Breast epithelium (tissue), 4 donors: ENCODE data around the gene ADORA1. TPM values are rescaled to one million over a fixed set of nuclear protein-coding genes. Genes with fewer than 3 reads are reported as not detected.
A peak's percentile ranks its signal among the peaks of the same experiment; 100 is the strongest.

ENCODE experiments used
- DNase-seq, 2 donors: peaks; one replicate each; pipeline ENCODE4 v3.0.0-alpha.2; 2019; ENCODE audit warnings: low spot score in 2 of 2
- H3K27ac ChIP-seq, 2 donors: fragments of 200-600 bp; sonication (generic) in 1 of 2; one replicate each; pipeline ENCODE4 v1.5.1; 2016 to 2019; ENCODE audit warnings: mild to moderate bottlenecking in 1 of 2
- H3K27me3 ChIP-seq, 2 donors: fragments of 200-600 bp; sonication (generic) in 1 of 2; one replicate each; pipeline versions ENCODE4 v1.5.1 to v1.6.0; 2017 to 2019; ENCODE audit warnings: control low read depth in 1 of 2, mild to moderate bottlenecking in 1 of 2
- H3K36me3 ChIP-seq: fragments of 200-600 bp; one replicate; pipeline ENCODE4 v1.5.1; 2019
- H3K4me1 ChIP-seq, 2 donors: fragments of 200-600 bp; sonication (generic); one replicate each; pipeline ENCODE4 v1.5.1; 2016 to 2019; ENCODE audit warnings: control low read depth in 1 of 2
- H3K4me3 ChIP-seq, 3 donors: fragments of 200-600 bp; sonication (generic); 1 replicate in 2 of 3; 2 replicates in 1 of 3; pipeline ENCODE4 v1.5.1; 2016 to 2019; ENCODE audit warnings: mild to moderate bottlenecking in 3 of 3, moderate library complexity in 2 of 3
- H3K9me3 ChIP-seq, 2 donors: fragments of 200-600 bp; sonication (generic) in 1 of 2; one replicate each; pipeline ENCODE4 v1.5.1; 2016 to 2019; ENCODE audit warnings: control low read depth in 1 of 2
- POLR2A ChIP-seq: fragments of 450-650 bp; IDR thresholded peaks from one replicate; pipeline ENCODE4 v1.6.1; 2016; ENCODE audit warnings: antibody characterized with exemption, mild to moderate bottlenecking, moderate library complexity
- POLR2AphosphoS5 ChIP-seq, 3 donors: sonication (generic); formaldehyde crosslinking; IDR thresholded peaks; one replicate each; pipeline ENCODE4 v1.6.1; 2017; ENCODE audit warnings: antibody characterized with exemption in 3 of 3
- intact Hi-C: fragments of 100-400 bp; cut with DNase I; formaldehyde crosslinking; loops from one replicate; pipeline ENCODE4 v1.15.1; 2023; ENCODE audit warnings: low total_unique reads
- total RNA-seq, 3 donors: library from RNA; depleted of rRNA; stranded (reverse); fragments of >200 nt; gene quantifications; one replicate each; pipeline ENCODE4 v1.1.0, GENCODE V29; 2016
- TF ChIP-seq, protein P1 (sequence below), 3 donors: fragments of 450-650 bp; IDR thresholded peaks; one replicate each; pipeline ENCODE4 v1.5.1; 2016 to 2017; ENCODE audit warnings: antibody characterized with exemption in 3 of 3, mild to moderate bottlenecking in 3 of 3, moderate library complexity in 3 of 3

The ADORA1 gene
- total RNA-seq, 3 donors from 2014 or later = 0.64 to 14.5 (median 5.2) TPM

DNA sequence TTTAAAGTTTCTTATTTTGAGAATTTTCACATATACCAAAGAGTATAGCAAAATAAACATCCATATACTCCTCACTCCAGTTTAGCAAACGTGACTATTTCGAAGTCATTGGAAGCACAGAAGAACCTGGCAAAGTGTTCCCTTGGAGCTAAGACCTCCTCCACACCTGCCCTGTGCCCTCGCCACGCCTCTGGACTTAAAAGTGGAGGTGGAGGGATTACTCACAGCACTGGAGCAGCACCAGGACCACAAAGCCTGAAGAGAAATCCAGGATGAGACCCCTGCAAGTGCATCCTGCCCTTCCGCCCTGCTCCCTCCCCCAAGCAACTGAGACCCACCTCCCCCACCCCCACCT, 58.5 kb downstream of the ADORA1 start:
- Histone ChIP-seq H3K4me3 (peak overlapping the region in 2 of 3 donors; percentile 22 to 65), H3K27me3 (no peaks in the 10 kb centered on the region), H3K4me1 (peaks cover 3 to 14% of the 10 kb centered on the region in 2 donors), H3K27ac (peak overlapping the region; percentile 86 to 93), H3K9me3 (no peaks in the 10 kb centered on the region), H3K36me3 (no peaks in the 10 kb centered on the region)
- TF ChIP-seq POLR2A = no peak
- TF ChIP-seq, protein P1, sequence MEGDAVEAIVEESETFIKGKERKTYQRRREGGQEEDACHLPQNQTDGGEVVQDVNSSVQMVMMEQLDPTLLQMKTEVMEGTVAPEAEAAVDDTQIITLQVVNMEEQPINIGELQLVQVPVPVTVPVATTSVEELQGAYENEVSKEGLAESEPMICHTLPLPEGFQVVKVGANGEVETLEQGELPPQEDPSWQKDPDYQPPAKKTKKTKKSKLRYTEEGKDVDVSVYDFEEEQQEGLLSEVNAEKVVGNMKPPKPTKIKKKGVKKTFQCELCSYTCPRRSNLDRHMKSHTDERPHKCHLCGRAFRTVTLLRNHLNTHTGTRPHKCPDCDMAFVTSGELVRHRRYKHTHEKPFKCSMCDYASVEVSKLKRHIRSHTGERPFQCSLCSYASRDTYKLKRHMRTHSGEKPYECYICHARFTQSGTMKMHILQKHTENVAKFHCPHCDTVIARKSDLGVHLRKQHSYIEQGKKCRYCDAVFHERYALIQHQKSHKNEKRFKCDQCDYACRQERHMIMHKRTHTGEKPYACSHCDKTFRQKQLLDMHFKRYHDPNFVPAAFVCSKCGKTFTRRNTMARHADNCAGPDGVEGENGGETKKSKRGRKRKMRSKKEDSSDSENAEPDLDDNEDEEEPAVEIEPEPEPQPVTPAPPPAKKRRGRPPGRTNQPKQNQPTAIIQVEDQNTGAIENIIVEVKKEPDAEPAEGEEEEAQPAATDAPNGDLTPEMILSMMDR (IDR thresholded peaks at IDR 0.05) = no peak
- TF ChIP-seq POLR2AphosphoS5 (IDR thresholded peaks at IDR 0.05) = no peak
- intact Hi-C loops = no loop called here
- DNase-seq = no peak

GRCh38 chr1:203186446-203187303, 59.1 kb downstream of the ADORA1 start, which contains the start of gene CHI3L1:
CHI3L1 (minus strand) TSS chr1:203186704; CDS start chr1:203186623, 81 bp downstream.
- H3K36me3 ChIP-seq = no peaks in the 10 kb centered on the region
- TF ChIP-seq POLR2AphosphoS5 (IDR thresholded peaks at IDR 0.05) (peak in 2 of 3 donors; percentile 53 to 66), POLR2A (peak; percentile 18)
- TF ChIP-seq, protein P1 (IDR thresholded peaks at IDR 0.05) = peak in 1 of 3 donors; percentile 19
- no peaks in the 10 kb centered on the region for H3K27me3 ChIP-seq
- peak within 1 kb of the TSS in 2 of 3 donors; percentile 22 to 65 for H3K4me3 ChIP-seq
- H3K27ac ChIP-seq = peak within 1 kb of the TSS; percentile 86 to 93
- H3K4me1 ChIP-seq = peaks cover 3 to 14% of the 10 kb centered on the region in 2 donors
- H3K9me3 ChIP-seq = no peaks in the 10 kb centered on the region
- intact Hi-C loops = no loop called here
- DNase-seq = peak in 1 of 2 donors; percentile 89

GRCh38 chr1:203187304-203187685, 59.8 kb downstream of the ADORA1 start:
- intact Hi-C loops = no loop called here
- H3K27ac ChIP-seq = peak overlapping the region; percentile 86 to 93

DNA sequence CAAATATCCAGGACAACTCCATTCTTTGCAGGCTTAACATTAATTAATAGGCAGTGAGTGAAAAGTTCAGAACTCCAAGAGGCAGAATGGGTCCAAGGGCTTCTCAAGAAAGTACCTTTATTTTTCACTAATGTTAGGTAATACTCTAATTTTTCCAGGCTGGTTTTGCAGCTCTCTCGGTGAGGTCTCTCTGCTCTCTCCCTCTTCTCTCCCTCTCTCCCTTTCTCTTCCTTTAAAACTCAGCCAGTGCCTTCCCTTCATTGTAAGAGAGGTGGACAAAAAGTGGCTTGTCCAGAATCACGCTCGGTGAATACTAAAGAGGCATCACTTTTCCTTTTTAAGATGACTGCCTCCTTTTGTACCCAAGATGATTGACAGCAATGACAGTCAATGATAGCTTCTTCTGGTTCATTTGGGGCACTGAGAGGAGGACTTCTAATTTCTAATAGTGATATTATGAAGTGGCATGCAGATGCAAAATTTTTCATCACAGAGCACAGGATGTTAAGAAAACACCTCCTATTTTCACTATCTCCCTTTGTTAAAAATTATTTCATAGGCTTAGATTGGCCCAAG, 60.3 kb downstream of the ADORA1 start:
- intact Hi-C loops = no loop called here
- H3K4me3 ChIP-seq = no peak overlapping the region
- no peaks in the 10 kb centered on the region for H3K36me3 ChIP-seq
- H3K27me3 ChIP-seq = no peaks in the 10 kb centered on the region
- peak overlapping the region; percentile 86 to 93 for H3K27ac ChIP-seq
- TF ChIP-seq POLR2A (no peak), POLR2AphosphoS5 (IDR thresholded peaks at IDR 0.05) (no peak)
- TF ChIP-seq, protein P1 (IDR thresholded peaks at IDR 0.05) = no peak
- no peak for DNase-seq
- peaks cover 3 to 14% of the 10 kb centered on the region in 2 donors for H3K4me1 ChIP-seq
- H3K9me3 ChIP-seq = no peaks in the 10 kb centered on the region

More at GRCh38 chr1:203187304-203187685, 59.8 kb downstream of the ADORA1 start:
- Histone ChIP-seq H3K27me3 (no peaks in the 10 kb centered on the region), H3K9me3 (no peaks in the 10 kb centered on the region), H3K4me3 (no peak overlapping the region), H3K4me1 (peaks cover 3 to 14% of the 10 kb centered on the region in 2 donors), H3K36me3 (no peaks in the 10 kb centered on the region)
- DNase-seq = no peak
- TF ChIP-seq POLR2AphosphoS5 (IDR thresholded peaks at IDR 0.05) = no peak
- TF ChIP-seq, protein P1 (IDR thresholded peaks at IDR 0.05) = no peak
- TF ChIP-seq POLR2A = no peak
